BE2C (cell line): ENCODE measurements around the gene SULT4A1.
"Not testable (repeated sequence)": the region's sequence is repeated elsewhere in the genome, so short reads cannot be mapped to it uniquely, and the experiment has no call there.

Experiments
- DNase-seq: peaks from one replicate; pipeline ENCODE4 v3.0.0-alpha.2; 2020
- H3K27me3 ChIP-seq: fragments of 250-450 bp; sonication (Bioruptor Pico); 2 replicates; pipeline ENCODE4 v1.5.1; 2020; ENCODE audit warnings: mild to moderate bottlenecking
- H3K36me3 ChIP-seq: fragments of 250-450 bp; sonication (Bioruptor Pico); 2 replicates; pipeline ENCODE4 v1.5.1; 2020; ENCODE audit warnings: mild to moderate bottlenecking
- H3K4me1 ChIP-seq: fragments of 250-450 bp; sonication (Bioruptor Pico); 2 replicates; pipeline ENCODE4 v1.5.1; 2020
- H3K4me3 ChIP-seq: 2 replicates; pipeline ENCODE4 v1.5.1; 2011; ENCODE audit warnings: low read depth, low read length
- H3K9me3 ChIP-seq: fragments of 250-450 bp; sonication (Bioruptor Pico); 2 replicates; pipeline ENCODE4 v1.5.1; 2020
- CTCF ChIP-seq: IDR thresholded peaks from 2 replicates; pipeline ENCODE4 v1.5.1; 2012; ENCODE audit warnings: mild to moderate bottlenecking, low read depth, low read length

Gene SULT4A1

DNA sequence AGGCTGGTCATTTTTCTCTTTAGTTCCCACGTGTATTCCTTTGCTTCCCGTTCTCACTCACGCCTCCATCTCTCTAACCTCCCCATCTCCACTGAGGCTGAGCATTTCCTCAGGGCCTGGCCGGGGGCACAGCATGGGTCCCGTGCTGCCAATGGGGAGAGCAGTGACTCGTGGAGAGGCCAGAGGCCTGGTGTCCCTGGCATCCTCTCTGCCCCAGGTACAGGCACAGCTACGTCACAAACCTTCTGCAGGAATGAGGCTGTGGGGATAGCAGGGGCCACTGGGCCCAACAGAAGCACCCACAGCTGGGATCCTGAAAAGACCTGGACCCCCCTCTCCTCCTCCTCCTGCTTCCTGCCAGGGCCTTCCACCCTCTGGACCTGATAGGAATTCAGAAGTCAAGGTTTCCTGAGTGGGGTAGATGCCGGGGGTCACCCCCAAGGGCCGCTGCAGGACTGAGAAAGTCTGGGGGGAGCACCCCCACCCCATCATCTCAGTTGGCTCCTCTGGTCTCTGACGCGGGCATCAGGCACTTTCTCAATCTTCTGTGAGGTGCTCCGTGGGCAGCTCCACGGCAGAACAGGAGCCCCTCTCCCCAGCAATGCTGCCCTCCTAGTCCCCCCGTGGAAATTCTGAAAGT lies 17.7 kb upstream of the SULT4A1 start:
- Histone ChIP-seq H3K9me3 (no peaks in the 10 kb centered on the region), H3K4me3 (no peak overlapping the region), H3K36me3 (no peaks in the 10 kb centered on the region), H3K27me3 (no peaks in the 10 kb centered on the region), H3K4me1 (no peaks in the 10 kb centered on the region)
- peak; percentile 1 for DNase-seq
- no peak for TF ChIP-seq CTCF

GRCh38 chr22:43878831-43879550 lies 16.7 kb upstream of the SULT4A1 start:
- H3K36me3 ChIP-seq: no peaks in the 10 kb centered on the region
- no peaks in the 10 kb centered on the region for H3K9me3 ChIP-seq
- no peaks in the 10 kb centered on the region for H3K4me1 ChIP-seq
- DNase-seq: peak; percentile 3
- no peak overlapping the region for H3K4me3 ChIP-seq
- TF ChIP-seq CTCF: no peak
- no peaks in the 10 kb centered on the region; the same call in 1 of the 2 replicates for H3K27me3 ChIP-seq

DNA sequence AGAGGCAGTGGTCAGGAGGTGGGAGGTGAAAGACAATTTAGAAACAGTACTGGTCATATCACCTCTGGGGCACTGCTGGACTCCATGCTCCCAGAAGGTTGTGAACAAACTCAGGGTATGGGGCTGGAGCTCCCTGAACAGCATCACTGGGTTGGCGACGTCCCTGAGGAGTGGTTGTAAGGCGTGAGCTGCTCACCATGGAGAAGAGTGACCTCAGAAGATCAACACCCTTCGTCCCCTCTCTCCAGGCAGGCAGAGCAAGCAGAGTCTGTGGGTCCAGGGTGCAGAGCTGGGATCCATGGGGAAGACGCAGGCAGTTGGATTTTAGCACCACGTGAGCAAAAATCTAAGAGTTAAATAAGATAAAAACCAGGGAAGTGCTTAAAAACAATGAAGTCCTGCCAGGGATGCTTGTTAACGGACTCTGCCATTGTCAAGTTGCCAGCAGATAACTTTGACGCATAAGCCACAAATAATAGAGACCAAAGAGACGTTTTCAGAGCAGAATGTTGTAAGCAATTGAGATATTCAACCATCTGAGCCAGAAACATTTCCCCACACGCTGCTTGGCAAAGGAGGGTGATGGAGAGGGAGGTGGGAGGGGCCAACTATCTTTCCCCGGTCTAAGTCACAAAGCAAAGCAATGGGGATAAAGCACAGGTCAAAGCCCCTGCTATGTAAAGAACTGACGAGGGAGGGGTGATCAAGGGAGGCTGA lies 15.9 kb upstream of the SULT4A1 start:
- peak; percentile 2 for DNase-seq
- no peaks in the 10 kb centered on the region for H3K36me3 ChIP-seq
- no peaks in the 10 kb centered on the region for H3K9me3 ChIP-seq
- no peak for TF ChIP-seq CTCF
- no peaks in the 10 kb centered on the region; the same call in 1 of the 2 replicates for H3K27me3 ChIP-seq
- H3K4me1 ChIP-seq: no peaks in the 10 kb centered on the region
- H3K4me3 ChIP-seq: no peak overlapping the region

- no peaks in the 10 kb centered on the region for H3K4me1 ChIP-seq
- DNase-seq: peak; percentile 1
These were observed 14.7 kb upstream of the SULT4A1 start for GRCh38 chr22:43876866-43877509.

GRCh38 chr22:43869799-43870198 lies 7.5 kb upstream of the SULT4A1 start:
- Histone ChIP-seq H3K36me3 (no peaks in the 10 kb centered on the region), H3K4me1 (no peaks in the 10 kb centered on the region), H3K27me3 (no peaks in the 10 kb centered on the region; the same call in 1 of the 2 replicates), H3K4me3 (no peak overlapping the region), H3K9me3 (no peaks in the 10 kb centered on the region)
- no peak for DNase-seq
- no peak for TF ChIP-seq CTCF

More at GRCh38 chr22:43876866-43877509, 14.7 kb upstream of the SULT4A1 start:
- Histone ChIP-seq H3K36me3 (no peaks in the 10 kb centered on the region), H3K4me3 (no peak overlapping the region), H3K9me3 (no peaks in the 10 kb centered on the region), H3K27me3 (no peaks in the 10 kb centered on the region; the same call in 1 of the 2 replicates)
- no peak for TF ChIP-seq CTCF

GRCh38 chr22:43869001-43869400 lies 6.7 kb upstream of the SULT4A1 start:
- H3K4me3 ChIP-seq, H3K9me3 ChIP-seq, H3K27me3 ChIP-seq, H3K4me1 ChIP-seq, DNase-seq, H3K36me3 ChIP-seq: not testable (repeated sequence)
